B cell (primary cell): ENCODE results near the gene CAPN14. TPM values are rescaled to one million over a fixed set of nuclear protein-coding genes. Genes with fewer than 3 reads are reported as not detected.

ENCODE experiments used
- ATAC-seq: fragments of 200-7000 bp; cut with Tn5 transposase; one replicate; pipeline ENCODE4 v1.10.0; 2021; ENCODE audit warnings: low read depth, mild to moderate bottlenecking, moderate number of reproducible peaks, moderate library complexity
- CTCF ChIA-PET: fragments of 350-600 bp; sonication (Branson Sonifier 250); formaldehyde crosslinking; loops from one replicate; lab custom pipeline; 2021; ENCODE audit warnings: antibody characterized with exemption, inconsistent platforms; lab: Charles Lee
- POLR2A ChIA-PET: fragments of 350-600 bp; sonication (Branson Sonifier 250); formaldehyde crosslinking; loops from one replicate; lab custom pipeline; 2021; ENCODE audit warnings: antibody characterized with exemption; lab: Charles Lee
- DNase-seq: peaks from one replicate; pipeline ENCODE4 v3.0.0; 2013
- H2AFZ ChIP-seq: 2 replicates; pipeline ENCODE4 v1.6.1; 2012; ENCODE audit warnings: mild to moderate bottlenecking, low read depth, low read length; ENCODE audit not compliant: insufficient read depth, poor library complexity, severe bottlenecking
- H3K27ac ChIP-seq, 2 donors: 1 replicate in 1 of 2; 2 replicates in 1 of 2; pipeline ENCODE4 v1.5.1; 2012 to 2013; ENCODE audit warnings: low read length in 2 of 2, mild to moderate bottlenecking in 2 of 2, moderate library complexity in 1 of 2
- H3K27me3 ChIP-seq, 4 experiments: fragments of 200-600 bp in 1 of 4; sonication (generic) in 1 of 4; replicated peaks in 1 of 4; 1 replicate in 2 of 4; 2 replicates in 2 of 4; pipeline versions ENCODE4 v1.6.1 to v1.7.0; 2013 to 2016; ENCODE audit warnings: low read length in 3 of 4, mild to moderate bottlenecking in 2 of 4, mixed read lengths in 1 of 4, moderate library complexity in 1 of 4; ENCODE audit not compliant: insufficient read depth in 4 of 4, control insufficient read depth in 3 of 4; ENCODE audit errors: control extremely low read depth in 1 of 4
- H3K36me3 ChIP-seq, 2 experiments: replicated peaks in 1 of 2; 1 replicate in 1 of 2; 2 replicates in 1 of 2; pipeline versions ENCODE4 v1.6.1 to v1.7.1; 2013; ENCODE audit warnings: low read length in 1 of 2; ENCODE audit not compliant: insufficient read depth in 2 of 2, control insufficient read depth in 1 of 2; ENCODE audit errors: control extremely low read depth in 1 of 2, extremely low read depth in 1 of 2
- H3K4me1 ChIP-seq, 2 donors: fragments of 200-600 bp in 1 of 2; sonication (generic) in 1 of 2; 1 replicate in 1 of 2; 2 replicates in 1 of 2; pipeline versions ENCODE4 v1.5.1 to v1.6.1; 2013 to 2017; ENCODE audit warnings: low read length in 2 of 2; ENCODE audit not compliant: control insufficient read depth in 2 of 2, insufficient read depth in 2 of 2
- H3K4me2 ChIP-seq: replicated peaks from 2 replicates; pipeline ENCODE3; 2012; ENCODE audit warnings: mild to moderate bottlenecking, low read depth, low read length; ENCODE audit not compliant: poor library complexity, severe bottlenecking
- H3K4me3 ChIP-seq, 5 experiments: fragments of 200-600 bp in 1 of 5; sonication (generic) in 1 of 5; 1 replicate in 3 of 5; 2 replicates in 2 of 5; pipeline versions ENCODE4 v1.5.1 to v1.7.0; 2011 to 2016; ENCODE audit warnings: low read length in 4 of 5, mild to moderate bottlenecking in 4 of 5, low read depth in 2 of 5, control low read depth in 1 of 5, moderate library complexity in 1 of 5; ENCODE audit not compliant: insufficient read depth in 1 of 5; ENCODE audit errors: control extremely low read depth in 1 of 5, extremely low read depth in 1 of 5
- H3K79me2 ChIP-seq: fragments of 200-600 bp; sonication (generic); one replicate; pipeline ENCODE4 v1.6.0; 2016; ENCODE audit warnings: low read length; ENCODE audit not compliant: control insufficient read depth, insufficient read depth
- H3K9ac ChIP-seq: fragments of 200-600 bp; sonication (generic); 2 replicates; pipeline ENCODE4 v1.6.1; 2017; ENCODE audit warnings: mild to moderate bottlenecking, low read length, moderate library complexity
- H3K9me3 ChIP-seq, 3 donors: one replicate each; pipeline versions ENCODE4 v1.6.1 to v1.7.1; 2013; ENCODE audit warnings: low read length in 2 of 3; ENCODE audit not compliant: control insufficient read depth in 2 of 3, insufficient read depth in 1 of 3; ENCODE audit errors: control extremely low read depth in 1 of 3
- H4K20me1 ChIP-seq: 2 replicates; pipeline ENCODE4 v1.6.0; 2012; ENCODE audit warnings: mild to moderate bottlenecking, low read length; ENCODE audit not compliant: insufficient read depth, control insufficient read depth, poor library complexity, severe bottlenecking
- H3K27ac Mint-ChIP-seq: one replicate; pipeline ENCODE4 v1.8.0; 2021; ENCODE audit warnings: mixed read lengths
- H3K27me3 Mint-ChIP-seq: one replicate; pipeline ENCODE4 v1.8.0; 2021; ENCODE audit warnings: mixed read lengths
- H3K4me1 Mint-ChIP-seq: one replicate; pipeline ENCODE4 v1.8.0; 2021; ENCODE audit warnings: mixed read lengths
- H3K4me3 Mint-ChIP-seq: one replicate; pipeline ENCODE4 v1.8.0; 2021; ENCODE audit warnings: mixed read lengths
- H3K9me3 Mint-ChIP-seq: one replicate; pipeline ENCODE4 v1.8.0; 2022; ENCODE audit warnings: mixed read lengths; ENCODE audit not compliant: insufficient read depth
- CTCF ChIP-seq: fragments of 200-600 bp; IDR thresholded peaks from one replicate; pipeline ENCODE4 v1.8.0; 2022; ENCODE audit warnings: antibody characterized with exemption, mild to moderate bottlenecking
- EZH2 ChIP-seq: IDR thresholded peaks from 2 replicates; pipeline ENCODE4 v1.6.1; 2012; ENCODE audit warnings: borderline replicate concordance, low read depth, mild to moderate bottlenecking, moderate library complexity, low read length; ENCODE audit not compliant: insufficient read depth, poor library complexity, severe bottlenecking
- WGBS: methylation state at CpG from one replicate; pipeline ENCODE4 v1.1.5; 2013; ENCODE audit warnings: missing lambda C conversion rate; ENCODE audit not compliant: insufficient coverage; 5-methylcytosine and 5-hydroxymethylcytosine counted together
- intact Hi-C: fragments of 100-400 bp; cut with micrococcal nuclease; formaldehyde crosslinking; loops from one replicate; pipeline ENCODE4 v1.10.0; 2022
- polyA plus RNA-seq: library from polyadenylated mRNA; depleted of rRNA; stranded (reverse); fragments of >200 nt; gene quantifications from 2 replicates; pipeline ENCODE4 v1.2.3, GENCODE V29; 2012
- total RNA-seq, 2 donors: library from RNA; stranded (reverse); fragments of 120-200 nt in 1 of 2; gene quantifications; 1 replicate in 1 of 2; 2 replicates in 1 of 2; pipeline versions ENCODE4 v1.2.3 to v1.2.4, GENCODE V29; 2013 to 2022

CAPN14 gene
- total and polyA plus RNA-seq, 2 donors (not counting 1 experiment from before 2014, with no cell fraction given) = 2.5 to 7.8 TPM

DNA sequence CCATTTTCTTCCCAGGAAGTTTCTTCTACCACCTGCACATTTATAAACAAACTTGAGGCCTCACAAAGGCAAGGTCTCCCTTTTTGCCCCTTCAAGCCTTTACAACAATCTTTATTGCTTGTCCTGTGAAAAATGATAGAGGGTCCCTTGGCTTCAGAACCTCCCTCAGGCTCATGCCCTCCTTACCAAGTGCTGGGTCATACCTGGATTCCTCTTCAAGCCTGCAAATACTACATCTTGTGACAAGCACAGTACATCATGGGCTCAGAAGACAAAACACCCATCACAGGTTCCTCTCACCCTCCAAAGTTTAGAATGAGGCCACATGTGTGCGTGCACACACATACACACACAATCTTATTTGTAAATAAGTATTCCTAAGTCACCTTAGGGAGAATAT is 9.1 kb downstream of the CAPN14 start:
- H2AFZ ChIP-seq = peak overlapping the region; percentile 67
- no peaks in the 10 kb centered on the region for H4K20me1 ChIP-seq
- peaks cover 13 to 16% of the 10 kb centered on the region in 2 donors for H3K4me1 ChIP-seq
- no peaks in the 10 kb centered on the region for H3K27me3 ChIP-seq
- ATAC-seq (no peak), DNase-seq (no peak)
- H3K4me3 ChIP-seq = no peak overlapping the region
- H3K36me3 ChIP-seq = peaks cover 0 to 3% of the 10 kb centered on the region in 2 experiments
- no peaks in the 10 kb centered on the region for H3K27me3 Mint-ChIP-seq
- peaks cover 24% of the 10 kb centered on the region for H3K4me1 Mint-ChIP-seq
- H3K4me2 ChIP-seq = peak overlapping the region; percentile 51
- H3K79me2 ChIP-seq = no peaks in the 10 kb centered on the region
- CTCF ChIA-PET = interaction anchor here (1.0 to 3.0 kb wide), 12 partner anchors 8 to 346 kb away, joined by 4 to 17 read pairs (median 6); partner anchors contain the start of genes CAPN14 and EHD3
- WGBS = no CpG with 5 or more reads among the region's 1 CpG
- H3K9me3 Mint-ChIP-seq = no peaks in the 10 kb centered on the region
- H3K27ac ChIP-seq = peak overlapping the region in 1 of 2 donors; percentile 23
- TF ChIP-seq EZH2 (no peak), CTCF (no peak)
- POLR2A ChIA-PET = interaction anchor here (0.7 to 1.0 kb wide), 2 partner anchors 13 to 123 kb away, joined by 3 to 5 read pairs; no protein-coding TSS in a partner anchor
- peak overlapping the region; percentile 78 for H3K27ac Mint-ChIP-seq
- H3K4me3 Mint-ChIP-seq = peak overlapping the region; percentile 42
- intact Hi-C loops = no loop called here
- H3K9ac ChIP-seq = no peak overlapping the region
- no peaks in the 10 kb centered on the region for H3K9me3 ChIP-seq

DNA sequence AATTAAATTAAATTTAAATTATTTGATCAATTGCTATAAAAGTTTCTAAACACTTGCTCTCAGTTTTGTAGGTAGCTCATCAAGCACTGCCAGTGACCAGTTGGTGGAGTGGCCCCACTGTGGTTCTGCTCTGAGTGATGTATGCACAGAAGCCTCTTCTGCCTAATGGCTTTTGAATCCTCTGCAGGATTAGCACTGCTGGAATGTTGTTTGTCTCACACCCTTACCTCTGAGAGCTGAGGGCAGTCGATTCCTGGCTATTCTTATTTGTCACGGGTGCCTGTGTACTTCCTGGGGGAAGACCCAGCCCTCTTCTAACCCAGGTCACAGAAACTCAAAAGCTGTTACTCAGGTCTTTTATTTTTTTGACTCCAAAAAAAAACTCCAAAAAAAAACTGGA is 9.5 kb downstream of the CAPN14 start:
- H3K4me3 Mint-ChIP-seq = no peak overlapping the region
- peaks cover 21% of the 10 kb centered on the region for H3K4me1 Mint-ChIP-seq
- Histone ChIP-seq H3K27ac (peak overlapping the region in 1 of 2 donors; percentile 23), H3K4me3 (no peak overlapping the region), H3K36me3 (peaks cover 0 to 3% of the 10 kb centered on the region in 2 experiments), H3K27me3 (no peaks in the 10 kb centered on the region), H3K4me1 (peaks cover 13 to 16% of the 10 kb centered on the region in 2 donors), H3K9me3 (no peaks in the 10 kb centered on the region), H3K9ac (no peak overlapping the region), H2AFZ (peak overlapping the region; percentile 67), H3K79me2 (no peaks in the 10 kb centered on the region), H4K20me1 (no peaks in the 10 kb centered on the region), H3K4me2 (peak overlapping the region; percentile 51)
- no peak overlapping the region for H3K27ac Mint-ChIP-seq
- CTCF ChIA-PET = interaction anchor here (0.8 to 3.0 kb wide), 13 partner anchors 8 to 345 kb away, joined by 3 to 17 read pairs (median 5); partner anchors contain the start of gene CAPN14
- WGBS = 20% methylated on average over 2 of the region's 2 CpGs
- ATAC-seq = peak; percentile 36
- TF ChIP-seq EZH2 = no peak
- no peak for TF ChIP-seq CTCF
- H3K27me3 Mint-ChIP-seq = no peaks in the 10 kb centered on the region
- intact Hi-C loops = no loop called here
- POLR2A ChIA-PET = interaction anchor here (1.0 kb wide), 1 partner anchor 13 kb away, joined by 3 read pairs; no protein-coding TSS in a partner anchor
- no peaks in the 10 kb centered on the region for H3K9me3 Mint-ChIP-seq
- DNase-seq = no peak
